Parathyroid adenoma (tissue), 2 donors: Measurements from ENCODE around the gene MNX1.
A peak's percentile ranks its signal among the peaks of the same experiment; 100 is the strongest.

Experiments used
- H2AFZ ChIP-seq: fragments of 300-600 bp; sonication (generic); one replicate; pipeline ENCODE4 v1.7.0; 2017; ENCODE audit warnings: antibody characterized with exemption, mild to moderate bottlenecking
- H3K27ac ChIP-seq: fragments of 300-600 bp; sonication (generic); one replicate; pipeline ENCODE4 v1.7.0; 2017
- H3K27me3 ChIP-seq: fragments of 300-600 bp; sonication (generic); one replicate; pipeline ENCODE4 v1.7.0; 2017; ENCODE audit warnings: low read length; ENCODE audit not compliant: control insufficient read depth, insufficient read depth
- H3K36me3 ChIP-seq: fragments of 300-600 bp; sonication (generic); one replicate; pipeline ENCODE4 v1.7.0; 2017; ENCODE audit warnings: low read length; ENCODE audit not compliant: control insufficient read depth, insufficient read depth
- H3K4me1 ChIP-seq: fragments of 300-600 bp; sonication (generic); one replicate; pipeline ENCODE4 v1.7.0; 2017; ENCODE audit warnings: control low read depth
- H3K4me2 ChIP-seq: fragments of 300-600 bp; sonication (generic); one replicate; pipeline ENCODE4 v1.7.0; 2017; ENCODE audit warnings: low read length
- H3K4me3 ChIP-seq: fragments of 300-600 bp; sonication (generic); one replicate; pipeline ENCODE4 v1.7.0; 2017; ENCODE audit warnings: low read depth, low read length
- H3K79me2 ChIP-seq: fragments of 300-600 bp; sonication (generic); one replicate; pipeline ENCODE4 v1.7.0; 2017; ENCODE audit warnings: control low read depth
- H3K9ac ChIP-seq: fragments of 300-600 bp; sonication (generic); one replicate; pipeline ENCODE4 v1.7.0; 2017; ENCODE audit warnings: mild to moderate bottlenecking
- H3K9me3 ChIP-seq: fragments of 300-600 bp; sonication (generic); one replicate; pipeline ENCODE4 v1.7.0; 2017; ENCODE audit warnings: low read length; ENCODE audit not compliant: control insufficient read depth
- CTCF ChIP-seq: fragments of 300-600 bp; sonication (generic); IDR thresholded peaks from one replicate; pipeline ENCODE4 v1.7.0; 2017; ENCODE audit warnings: antibody characterized with exemption, mild to moderate bottlenecking
- donor health status: primary hyperparathyroidism.

The MNX1 gene

GRCh38 chr7:157009778-157010587 lies 480 bp downstream of the MNX1 start:
- no peak overlapping the region for H3K27ac ChIP-seq
- no peaks in the 10 kb centered on the region for H3K79me2 ChIP-seq
- H2AFZ ChIP-seq = peak overlapping the region; percentile 83
- no peak overlapping the region for H3K9ac ChIP-seq
- peak overlapping the region; percentile 69 for H3K4me2 ChIP-seq
- H3K27me3 ChIP-seq = peaks cover 22% of the 10 kb centered on the region
- no peak for TF ChIP-seq CTCF
- H3K36me3 ChIP-seq = no peaks in the 10 kb centered on the region
- no peaks in the 10 kb centered on the region for H3K4me1 ChIP-seq
- peak overlapping the region; percentile 42 for H3K4me3 ChIP-seq
- H3K9me3 ChIP-seq = no peaks in the 10 kb centered on the region

DNA sequence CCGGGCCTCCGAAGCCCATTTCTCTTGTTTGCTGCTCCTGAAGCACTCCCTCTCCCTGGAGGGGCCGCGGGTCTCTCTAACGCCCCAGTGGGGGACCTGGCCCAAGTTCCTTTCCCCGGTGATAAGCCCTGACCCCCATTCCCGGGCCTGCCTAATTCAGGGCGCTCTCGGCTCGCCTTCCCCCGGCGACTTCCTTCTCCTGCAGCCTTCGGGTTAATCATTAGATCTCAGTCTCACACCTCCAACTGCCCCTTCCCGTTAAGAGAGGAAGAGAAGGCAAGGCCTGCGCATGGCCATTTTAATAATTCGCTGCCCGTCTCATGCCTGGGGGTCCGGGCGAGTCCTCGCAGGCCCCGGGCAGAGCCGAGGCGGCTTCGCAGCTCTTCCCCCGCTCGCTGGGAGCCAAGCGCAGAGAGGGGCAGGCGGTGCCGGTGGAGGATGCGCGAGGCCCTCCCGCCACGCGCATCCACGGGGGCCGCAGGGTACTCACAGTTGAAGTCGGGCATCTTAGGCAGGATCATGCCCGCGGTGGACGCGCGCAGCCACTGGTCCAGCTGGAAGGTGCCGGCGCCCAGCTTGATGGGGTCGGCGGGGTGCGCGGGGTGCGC lies 1.2 kb downstream of the MNX1 start:
- H3K9me3 ChIP-seq = no peaks in the 10 kb centered on the region
- H2AFZ ChIP-seq = peak overlapping the region; percentile 50
- no peak for TF ChIP-seq CTCF
- H3K9ac ChIP-seq = no peak overlapping the region
- H3K27me3 ChIP-seq = peaks cover 26% of the 10 kb centered on the region
- peak overlapping the region; percentile 42 for H3K4me2 ChIP-seq
- H3K27ac ChIP-seq = no peak overlapping the region
- H3K79me2 ChIP-seq = no peaks in the 10 kb centered on the region
- H3K4me3 ChIP-seq = no peak overlapping the region
- no peaks in the 10 kb centered on the region for H3K36me3 ChIP-seq
- H3K4me1 ChIP-seq = no peaks in the 10 kb centered on the region

DNA sequence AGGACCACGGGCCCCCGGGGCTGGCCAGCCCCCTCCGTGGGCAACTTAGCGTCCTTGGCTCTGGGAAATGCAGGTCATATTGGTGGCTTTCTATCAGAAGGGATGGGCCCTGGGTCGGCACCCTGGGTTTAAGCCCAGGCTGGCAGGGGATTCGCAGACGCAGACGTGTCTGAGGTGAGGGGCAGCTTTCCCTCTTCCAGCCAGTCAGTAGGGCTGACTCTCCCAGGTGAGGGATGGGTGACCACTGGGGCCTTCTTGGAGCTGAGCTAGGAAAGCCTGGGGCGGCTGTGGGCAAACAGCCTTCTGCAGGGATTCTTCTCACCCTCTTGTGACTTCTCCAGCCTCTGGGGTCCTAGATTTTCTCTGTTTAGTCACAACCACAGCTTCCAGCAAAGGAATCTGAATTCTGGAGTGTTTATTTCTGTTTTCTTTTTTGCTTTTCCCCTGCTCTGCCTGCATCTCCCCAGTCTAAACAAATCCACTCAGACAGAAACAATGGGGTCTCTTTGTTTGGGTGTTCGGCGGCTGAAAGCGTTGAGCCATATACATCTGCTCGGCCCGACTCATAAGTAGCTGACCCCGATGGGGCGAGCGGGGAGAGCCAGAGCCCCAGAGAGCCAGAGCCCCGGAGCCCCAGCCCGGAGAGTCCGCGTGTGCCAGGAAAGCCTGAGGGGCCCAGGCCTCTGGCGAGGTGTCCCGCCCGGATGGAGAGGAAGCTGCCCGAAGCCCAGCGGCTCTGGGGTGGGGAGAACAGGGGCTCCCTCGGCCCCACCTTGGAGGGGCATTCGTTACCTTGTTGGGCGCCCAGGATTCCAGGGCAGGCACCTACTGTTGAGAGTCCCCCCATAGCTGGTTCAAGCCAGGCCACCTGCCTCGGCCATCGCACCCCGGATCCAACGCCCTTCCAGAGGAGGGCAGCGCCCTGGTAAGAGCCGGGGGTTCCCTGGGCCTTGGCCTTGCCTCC lies 2.0 kb downstream of the MNX1 start:
- Histone ChIP-seq H3K9me3 (no peaks in the 10 kb centered on the region), H3K4me3 (no peak overlapping the region), H3K4me2 (no peak overlapping the region), H3K27me3 (peaks cover 34% of the 10 kb centered on the region), H3K79me2 (no peaks in the 10 kb centered on the region), H2AFZ (no peak overlapping the region), H3K4me1 (no peaks in the 10 kb centered on the region), H3K9ac (no peak overlapping the region), H3K27ac (no peak overlapping the region), H3K36me3 (no peaks in the 10 kb centered on the region)
- no peak for TF ChIP-seq CTCF

- H3K27me3 ChIP-seq = peaks cover 40% of the 10 kb centered on the region
- H3K9me3 ChIP-seq = no peaks in the 10 kb centered on the region
- no peak overlapping the region for H2AFZ ChIP-seq
- no peak overlapping the region for H3K4me3 ChIP-seq
- no peaks in the 10 kb centered on the region for H3K36me3 ChIP-seq
- no peaks in the 10 kb centered on the region for H3K4me1 ChIP-seq
- no peak overlapping the region for H3K27ac ChIP-seq
- no peak overlapping the region for H3K4me2 ChIP-seq
- H3K9ac ChIP-seq = no peak overlapping the region
- TF ChIP-seq CTCF = no peak
- no peaks in the 10 kb centered on the region for H3K79me2 ChIP-seq
Measured at GRCh38 chr7:157007470-157008066, 2.9 kb downstream of the MNX1 start.
